Activated CD4-positive, alpha-beta memory T cell treated with anti-CD3 and anti-CD28 coated beads, Interleukin-2, amount 10 ng/mL, durations not matched to agents 7 days and 5 days (primary cell): ENCODE measurements around the gene RPS6KL1. TPM values are rescaled to one million over a fixed set of nuclear protein-coding genes. Genes with fewer than 3 reads are reported as not detected.

Experiments used
- CTCF ChIA-PET: fragments of 350-600 bp; sonication (Branson Sonifier 250); formaldehyde crosslinking; loops from one replicate; lab custom pipeline; 2021; ENCODE audit warnings: antibody characterized with exemption, inconsistent platforms; lab: Charles Lee
- POLR2A ChIA-PET: fragments of 350-600 bp; sonication (Branson Sonifier 250); formaldehyde crosslinking; loops from one replicate; lab custom pipeline; 2021; ENCODE audit warnings: antibody characterized with exemption; lab: Charles Lee
- DNase-seq: peaks from one replicate; pipeline ENCODE4 v3.0.0-alpha.2; 2020
- H3K27ac Mint-ChIP-seq: one replicate; pipeline ENCODE4 v1.8.0; 2021; ENCODE audit warnings: mild to moderate bottlenecking, mixed read lengths
- H3K27me3 Mint-ChIP-seq: one replicate; pipeline ENCODE4 v1.8.0; 2021; ENCODE audit warnings: mixed read lengths
- H3K36me3 Mint-ChIP-seq: one replicate; pipeline ENCODE4 v1.8.0; 2021; ENCODE audit warnings: low read depth, mixed read lengths
- H3K4me1 Mint-ChIP-seq: one replicate; pipeline ENCODE4 v1.8.0; 2021; ENCODE audit warnings: mixed read lengths
- H3K4me3 Mint-ChIP-seq: one replicate; pipeline ENCODE4 v1.8.0; 2021; ENCODE audit warnings: mild to moderate bottlenecking, mixed read lengths
- H3K9me3 Mint-ChIP-seq: one replicate; pipeline ENCODE4 v1.8.0; 2021; ENCODE audit warnings: mixed read lengths
- total RNA-seq, 2 experiments: library from RNA; stranded (reverse); gene quantifications; one replicate each; pipeline ENCODE4 v1.2.3, GENCODE V29; 2021

The RPS6KL1 gene
- total RNA-seq, 2 experiments from 2014 or later: 3.6 to 3.8 TPM

GRCh38 chr14:74868739-74869138 is 54.3 kb downstream of the RPS6KL1 start:
- Mint-ChIP-seq H3K27me3 (no peaks in the 10 kb centered on the region), H3K9me3 (no peaks in the 10 kb centered on the region), H3K4me1 (peaks cover 19% of the 10 kb centered on the region), H3K4me3 (no peak overlapping the region), H3K36me3 (no peaks in the 10 kb centered on the region), H3K27ac (no peak overlapping the region)
- POLR2A ChIA-PET: interaction anchor here (0.9 to 3.2 kb wide), 4 partner anchors 13 to 80 kb away, joined by 3 to 54 read pairs (median 4); partner anchors contain the start of gene DLST
- CTCF ChIA-PET: interaction anchor here (1.4 to 5.5 kb wide), 5 partner anchors 9 to 37 kb away, joined by 4 to 53 read pairs (median 15); partner anchors contain the start of gene DLST
- no peak for DNase-seq

DNA sequence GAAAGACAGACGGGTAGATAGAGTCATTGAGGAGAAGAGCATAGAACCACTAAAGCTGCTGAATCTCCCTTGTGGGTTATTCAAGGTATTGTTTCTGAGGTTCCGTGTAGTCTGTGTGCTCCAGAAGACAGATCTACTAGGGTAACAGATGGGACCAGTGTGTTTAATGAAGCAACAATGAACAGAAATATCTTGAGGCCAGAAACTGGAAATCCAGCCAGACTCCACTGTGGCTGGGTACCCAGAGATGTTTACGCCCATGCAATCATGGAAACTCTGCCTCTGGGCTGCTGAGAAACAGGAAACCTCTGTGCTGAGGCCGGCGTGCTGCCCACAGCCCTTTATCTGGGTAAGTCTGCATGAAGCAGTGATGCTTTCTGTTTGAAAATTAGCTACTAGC is 55.4 kb downstream of the RPS6KL1 start:
- Mint-ChIP-seq H3K4me3 (no peak overlapping the region), H3K9me3 (no peaks in the 10 kb centered on the region)
- POLR2A ChIA-PET: interaction anchor here (0.8 to 3.2 kb wide), 6 partner anchors 9 to 81 kb away, joined by 3 to 54 read pairs (median 4); partner anchors contain the start of genes DLST and PROX2

DNA sequence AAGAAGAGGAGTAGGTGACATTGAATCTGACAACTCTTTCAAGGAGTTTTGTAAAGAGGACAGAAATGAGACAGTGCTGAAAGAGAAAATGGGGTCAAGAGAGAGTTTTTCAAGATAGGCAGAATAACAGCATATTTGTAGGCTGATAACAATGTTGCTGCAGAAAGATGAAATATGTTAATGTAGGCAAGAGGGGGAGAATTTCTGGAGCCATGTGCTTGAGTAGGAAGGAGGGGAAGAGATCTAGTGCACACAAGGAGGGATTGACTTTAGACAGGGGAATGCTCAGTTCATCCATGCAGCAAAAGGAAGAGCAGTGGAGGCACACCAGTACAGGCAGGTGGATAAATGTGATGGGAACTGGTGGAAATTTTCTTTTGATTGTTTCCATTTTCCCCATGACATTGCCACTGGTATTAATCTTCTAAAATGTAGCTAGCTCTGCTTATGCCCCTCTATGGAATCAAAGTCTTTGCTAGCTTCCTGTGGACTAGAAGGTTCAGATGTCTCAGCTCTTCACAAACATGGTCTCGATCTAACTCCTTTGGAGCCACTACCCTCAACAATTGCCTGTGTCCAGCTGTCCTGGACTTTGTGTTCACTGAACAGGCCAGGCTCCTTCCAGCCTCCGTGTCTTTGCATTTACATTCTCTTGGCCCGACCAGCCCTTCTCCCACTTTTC is 56.2 kb downstream of the RPS6KL1 start:
- Mint-ChIP-seq H3K4me3 (no peak overlapping the region), H3K27ac (no peak overlapping the region), H3K27me3 (no peaks in the 10 kb centered on the region), H3K36me3 (no peaks in the 10 kb centered on the region), H3K9me3 (no peaks in the 10 kb centered on the region), H3K4me1 (peaks cover 19% of the 10 kb centered on the region)
- no peak for DNase-seq
- ChIA-PET CTCF (interaction anchor here (1.0 to 5.5 kb wide), 6 partner anchors 14 to 258 kb away, joined by 3 to 53 read pairs (median 5); partner anchors contain the start of gene DLST), POLR2A (interaction anchor here (1.9 to 3.2 kb wide), 2 partner anchors 9 to 14 kb away, joined by 7 to 54 read pairs; partner anchors contain the start of genes DLST and PROX2)

More for the DNA sequence above, 55.4 kb downstream of the RPS6KL1 start:
- no peaks in the 10 kb centered on the region for H3K27me3 Mint-ChIP-seq
- no peaks in the 10 kb centered on the region for H3K36me3 Mint-ChIP-seq
- CTCF ChIA-PET: interaction anchor here (1.0 to 5.5 kb wide), 10 partner anchors 8 to 259 kb away, joined by 3 to 53 read pairs (median 5); partner anchors contain the start of genes DLST and PROX2
- H3K4me1 Mint-ChIP-seq: peaks cover 19% of the 10 kb centered on the region
- peak; percentile 78 for DNase-seq
- H3K27ac Mint-ChIP-seq: peak overlapping the region; percentile 55

DNA sequence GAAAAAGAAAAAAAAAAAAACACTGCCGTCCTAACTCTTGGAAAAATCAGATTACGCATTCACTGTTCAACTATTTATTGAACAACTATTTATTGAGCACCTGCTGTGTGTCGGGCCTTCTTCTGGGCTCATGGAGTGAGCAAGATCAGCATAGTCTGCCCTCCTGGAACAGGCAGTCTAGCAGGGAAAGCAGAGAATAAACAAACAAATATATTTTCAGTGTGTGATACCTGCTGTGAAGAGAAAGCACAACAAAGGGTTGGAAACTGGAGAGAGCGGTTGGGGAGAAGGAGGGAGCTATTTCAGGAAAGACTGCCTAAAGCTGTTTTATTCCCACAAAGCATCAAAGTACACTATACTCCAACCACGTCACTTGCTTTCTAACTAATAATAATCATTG is 57.9 kb downstream of the RPS6KL1 start:
- CTCF ChIA-PET: interaction anchor here (6.1 to 8.9 kb wide), 2 partner anchors 33 to 40 kb away, joined by 64 to 285 read pairs; no protein-coding TSS in a partner anchor
- H3K4me3 Mint-ChIP-seq: no peak overlapping the region
- H3K4me1 Mint-ChIP-seq: peaks cover 19% of the 10 kb centered on the region
- H3K27ac Mint-ChIP-seq: no peak overlapping the region
- no peaks in the 10 kb centered on the region for H3K27me3 Mint-ChIP-seq
- no peaks in the 10 kb centered on the region for H3K36me3 Mint-ChIP-seq
- H3K9me3 Mint-ChIP-seq: no peaks in the 10 kb centered on the region
- POLR2A ChIA-PET: interaction anchor here (4.9 kb wide), 1 partner anchor 17 kb away, joined by 42 read pairs; the partner anchor contains the start of gene DLST
- DNase-seq: no peak

- Mint-ChIP-seq H3K4me1 (peaks cover 19% of the 10 kb centered on the region), H3K27me3 (no peaks in the 10 kb centered on the region), H3K27ac (no peak overlapping the region), H3K9me3 (no peaks in the 10 kb centered on the region), H3K36me3 (no peaks in the 10 kb centered on the region), H3K4me3 (no peak overlapping the region)
- no peak for DNase-seq
- POLR2A ChIA-PET: interaction anchor here (4.9 kb wide), 1 partner anchor 18 kb away, joined by 42 read pairs; the partner anchor contains the start of gene DLST
- CTCF ChIA-PET: interaction anchor here (1.4 to 8.9 kb wide), 5 partner anchors 11 to 223 kb away, joined by 4 to 285 read pairs (median 99); partner anchors contain the start of gene PROX2
These were observed 58.9 kb downstream of the RPS6KL1 start for GRCh38 chr14:74864198-74864597.

DNA sequence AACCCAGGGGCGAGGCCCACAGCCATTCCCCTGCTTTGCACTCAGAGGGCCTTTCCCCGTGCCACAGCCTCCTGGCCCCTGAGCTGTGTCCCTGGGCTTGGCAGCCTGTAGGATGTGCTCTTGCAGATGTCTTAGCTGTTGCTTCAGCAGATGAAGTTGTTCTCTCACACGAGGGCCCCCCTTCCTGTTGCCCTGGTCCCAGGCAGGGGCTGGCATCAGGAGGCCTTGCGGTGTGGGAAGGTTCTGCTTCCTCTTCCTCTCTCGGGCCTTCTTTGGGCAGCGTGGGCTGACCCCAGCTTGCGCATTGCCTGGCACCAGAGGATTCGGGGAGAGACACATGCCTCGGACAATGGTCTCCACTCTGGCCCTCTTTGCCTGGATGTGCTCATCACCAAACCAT is 59.8 kb downstream of the RPS6KL1 start:
- Mint-ChIP-seq H3K4me1 (peaks cover 19% of the 10 kb centered on the region), H3K27ac (no peak overlapping the region), H3K9me3 (no peaks in the 10 kb centered on the region), H3K27me3 (no peaks in the 10 kb centered on the region), H3K4me3 (no peak overlapping the region), H3K36me3 (no peaks in the 10 kb centered on the region)
- no peak for DNase-seq
- POLR2A ChIA-PET: interaction anchor here (0.8 to 4.9 kb wide), 4 partner anchors 9 to 43 kb away, joined by 3 to 42 read pairs (median 8); partner anchors contain the start of genes DLST and PROX2
- CTCF ChIA-PET: interaction anchor here (1.0 to 8.9 kb wide), 7 partner anchors 10 to 224 kb away, joined by 4 to 285 read pairs (median 64); partner anchors contain the start of gene PROX2

DNA sequence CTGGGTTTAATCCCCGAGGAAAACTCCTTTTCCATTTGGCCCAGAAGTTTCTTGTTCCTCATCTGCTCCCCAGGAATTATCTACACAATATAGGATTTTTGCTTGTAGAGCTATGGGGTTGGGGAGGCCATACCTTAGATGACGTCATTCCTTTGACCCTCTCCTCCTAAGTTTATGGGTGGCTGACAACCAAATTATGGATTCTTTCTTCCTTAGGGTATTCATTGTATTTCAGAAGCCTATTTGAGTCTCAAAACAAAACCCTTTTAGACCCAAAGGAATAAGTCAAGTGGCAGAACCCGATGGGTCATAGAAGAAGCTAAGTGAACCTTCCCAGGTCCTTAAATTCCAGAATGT is 61.3 kb downstream of the RPS6KL1 start:
- no peaks in the 10 kb centered on the region for H3K36me3 Mint-ChIP-seq
- no peak overlapping the region for H3K27ac Mint-ChIP-seq
- H3K27me3 Mint-ChIP-seq: no peaks in the 10 kb centered on the region
- POLR2A ChIA-PET: interaction anchor here (1.1 to 4.9 kb wide), 6 partner anchors 11 to 79 kb away, joined by 3 to 45 read pairs (median 8); partner anchors contain the start of genes DLST and PROX2
- no peaks in the 10 kb centered on the region for H3K9me3 Mint-ChIP-seq
- H3K4me3 Mint-ChIP-seq: no peak overlapping the region
- H3K4me1 Mint-ChIP-seq: peaks cover 6% of the 10 kb centered on the region
- CTCF ChIA-PET: interaction anchor here (0.6 to 8.9 kb wide), 33 partner anchors 9 to 438 kb away, joined by 3 to 285 read pairs (median 6); partner anchors contain the start of genes DLST, PROX2, RPS6KL1 and YLPM1
- DNase-seq: no peak

DNA sequence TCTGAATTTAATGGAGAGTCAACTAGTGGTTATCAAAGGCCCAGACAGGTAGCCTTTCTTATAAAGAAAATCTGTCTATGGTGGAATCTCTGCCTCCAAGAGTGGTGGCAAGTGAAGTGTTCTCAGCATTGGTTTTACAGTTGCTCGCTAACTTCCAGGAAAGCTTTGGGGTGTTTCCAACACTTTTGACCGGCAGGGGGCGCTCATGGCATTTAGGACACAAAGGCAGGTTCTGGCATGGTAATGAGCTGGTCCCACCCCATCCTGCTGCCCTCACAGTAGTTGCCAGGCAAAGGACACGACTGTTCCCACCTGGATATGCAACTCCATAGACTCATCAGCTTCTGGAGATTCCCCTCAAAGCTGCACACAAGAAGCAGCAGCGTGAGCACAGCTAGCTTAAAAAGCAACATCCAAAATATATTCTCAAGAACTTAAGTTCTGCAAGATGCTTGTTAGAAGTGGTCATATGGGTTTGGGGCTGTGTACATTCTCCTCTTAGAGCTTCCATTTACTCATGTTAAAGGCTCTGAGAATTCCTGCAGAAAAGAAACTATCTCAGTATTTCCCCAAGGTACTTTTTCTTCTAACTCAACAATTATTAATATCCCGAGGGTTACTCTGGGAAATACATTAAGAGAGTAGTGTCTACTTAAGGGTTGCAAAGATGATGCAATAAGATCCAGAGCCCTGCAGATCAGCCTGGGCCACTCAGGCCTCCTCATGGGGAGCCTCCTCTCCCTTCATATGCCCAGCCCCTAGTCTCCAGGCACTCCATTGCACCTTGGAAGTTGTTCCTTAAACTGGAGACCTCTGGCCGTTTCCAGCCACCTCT is 61.9 kb downstream of the RPS6KL1 start:
- Mint-ChIP-seq H3K4me3 (no peak overlapping the region), H3K27me3 (no peaks in the 10 kb centered on the region), H3K27ac (no peak overlapping the region), H3K9me3 (no peaks in the 10 kb centered on the region), H3K36me3 (no peaks in the 10 kb centered on the region), H3K4me1 (peaks cover under 1% of the 10 kb centered on the region)
- CTCF ChIA-PET: interaction anchor here (0.7 to 8.9 kb wide), 62 partner anchors 8 to 439 kb away, joined by 3 to 285 read pairs (median 4); partner anchors contain the start of genes ACYP1, DLST, PROX2 and RPS6KL1
- DNase-seq: peak; percentile 91
- POLR2A ChIA-PET: interaction anchor here (0.6 to 4.9 kb wide), 10 partner anchors 11 to 654 kb away, joined by 3 to 45 read pairs (median 4); partner anchors contain the start of genes DLST, NEK9 and PROX2

DNA sequence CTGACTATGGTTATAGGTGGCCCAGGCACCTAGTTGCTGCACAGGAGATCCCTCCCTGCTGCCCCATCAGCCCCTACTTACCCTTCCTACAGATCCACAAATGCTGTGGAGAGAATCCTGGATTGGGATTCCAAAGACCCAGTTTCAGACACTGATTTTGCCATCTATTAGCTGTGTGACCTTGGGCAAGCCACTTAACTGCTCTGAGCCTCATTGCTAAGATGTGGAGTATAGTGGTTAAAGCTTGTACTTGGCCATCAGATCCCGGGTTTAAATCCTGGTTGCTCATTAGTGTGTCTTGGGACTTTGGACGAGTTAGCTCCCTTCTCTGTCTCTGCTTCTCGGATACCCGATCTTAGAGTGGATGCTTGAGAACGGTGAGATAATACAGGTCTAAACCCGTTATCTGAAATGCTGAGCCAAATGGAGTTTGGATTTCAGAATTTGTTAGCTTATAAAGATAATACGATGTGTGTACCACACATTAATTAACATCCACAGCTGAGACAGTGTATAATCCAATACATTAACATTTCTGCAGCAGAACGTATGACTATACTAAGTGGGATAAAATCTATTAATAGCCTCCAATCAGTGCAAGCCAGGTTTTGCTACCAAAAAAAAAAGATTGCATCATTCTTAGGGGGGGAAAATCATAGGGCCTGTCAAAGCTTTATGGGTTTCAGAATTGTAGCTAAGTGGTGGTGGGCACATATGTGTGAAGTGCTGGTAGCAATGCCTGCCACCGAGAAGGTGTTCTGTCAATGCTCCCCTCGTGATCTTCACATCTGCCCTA is 63.1 kb downstream of the RPS6KL1 start:
- Mint-ChIP-seq H3K27me3 (no peaks in the 10 kb centered on the region), H3K27ac (no peak overlapping the region), H3K4me3 (no peak overlapping the region), H3K4me1 (no peaks in the 10 kb centered on the region), H3K36me3 (no peaks in the 10 kb centered on the region), H3K9me3 (no peaks in the 10 kb centered on the region)
- CTCF ChIA-PET: interaction anchor here (0.9 to 8.9 kb wide), 34 partner anchors 9 to 358 kb away, joined by 3 to 285 read pairs (median 6); partner anchors contain the start of genes ACYP1, DLST, NEK9 and PROX2
- DNase-seq: no peak
- POLR2A ChIA-PET: interaction anchor here (0.6 to 3.8 kb wide), 4 partner anchors 23 to 656 kb away, joined by 3 to 45 read pairs (median 4); partner anchors contain the start of gene NEK9

- ChIA-PET CTCF (interaction anchor here (1.0 to 8.9 kb wide), 7 partner anchors 16 to 249 kb away, joined by 3 to 285 read pairs (median 5); partner anchors contain the start of gene PROX2), POLR2A (interaction anchor here (1.1 kb wide), 1 partner anchor 9 kb away, joined by 4 read pairs; no protein-coding TSS in a partner anchor)
- peaks cover 4% of the 10 kb centered on the region for H3K4me1 Mint-ChIP-seq
- H3K36me3 Mint-ChIP-seq: no peaks in the 10 kb centered on the region
- peaks cover 2% of the 10 kb centered on the region for H3K27me3 Mint-ChIP-seq
- H3K27ac Mint-ChIP-seq: no peak overlapping the region
- DNase-seq: no peak
- no peak overlapping the region for H3K4me3 Mint-ChIP-seq
- H3K9me3 Mint-ChIP-seq: no peaks in the 10 kb centered on the region
These were observed 65.0 kb downstream of the RPS6KL1 start for GRCh38 chr14:74858022-74858421.

- CTCF ChIA-PET: interaction anchor here (1.0 to 8.9 kb wide), 6 partner anchors 49 to 248 kb away, joined by 3 to 285 read pairs (median 4); no protein-coding TSS in a partner anchor
- Mint-ChIP-seq H3K4me1 (peaks cover 11% of the 10 kb centered on the region), H3K36me3 (no peaks in the 10 kb centered on the region), H3K27ac (no peak overlapping the region), H3K9me3 (no peaks in the 10 kb centered on the region), H3K4me3 (no peak overlapping the region), H3K27me3 (peaks cover 2% of the 10 kb centered on the region)
- no peak for DNase-seq
- POLR2A ChIA-PET: interaction anchor here (1.0 to 1.9 kb wide), 3 partner anchors 10 to 29 kb away, joined by 4 to 5 read pairs (median 4); no protein-coding TSS in a partner anchor
These were observed 66.7 kb downstream of the RPS6KL1 start for GRCh38 chr14:74856366-74856765.
